RKO (cell line): ENCODE results near the gene KMT2E.
"Not testable (repeated sequence)": the region's sequence is repeated elsewhere in the genome, so short reads cannot be mapped to it uniquely, and the experiment has no call there.

Source experiments
- DNase-seq: peaks from one replicate; pipeline ENCODE4 v3.0.0-alpha.2; 2016; ENCODE audit warnings: low spot score

Gene KMT2E

DNA sequence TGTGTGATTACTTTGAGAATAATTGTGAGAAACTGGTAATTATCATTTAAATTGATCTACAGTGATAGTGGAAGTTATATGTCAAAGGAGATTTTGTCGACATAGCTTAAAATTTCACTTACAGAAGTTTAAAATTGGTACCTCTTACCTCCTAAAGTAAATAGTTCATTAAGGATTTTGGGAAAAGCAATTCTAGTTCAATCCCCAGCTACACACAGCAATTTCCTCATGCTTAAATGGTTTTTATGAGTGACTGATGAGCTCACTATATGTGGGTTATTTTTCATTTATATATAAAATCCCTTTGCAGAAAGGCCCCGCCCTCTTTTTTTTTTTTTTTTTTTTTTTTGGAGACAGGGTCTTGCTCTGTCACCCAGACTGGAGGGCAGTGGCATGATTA, 12.7 kb downstream of the KMT2E start:
- no peak for DNase-seq

DNA sequence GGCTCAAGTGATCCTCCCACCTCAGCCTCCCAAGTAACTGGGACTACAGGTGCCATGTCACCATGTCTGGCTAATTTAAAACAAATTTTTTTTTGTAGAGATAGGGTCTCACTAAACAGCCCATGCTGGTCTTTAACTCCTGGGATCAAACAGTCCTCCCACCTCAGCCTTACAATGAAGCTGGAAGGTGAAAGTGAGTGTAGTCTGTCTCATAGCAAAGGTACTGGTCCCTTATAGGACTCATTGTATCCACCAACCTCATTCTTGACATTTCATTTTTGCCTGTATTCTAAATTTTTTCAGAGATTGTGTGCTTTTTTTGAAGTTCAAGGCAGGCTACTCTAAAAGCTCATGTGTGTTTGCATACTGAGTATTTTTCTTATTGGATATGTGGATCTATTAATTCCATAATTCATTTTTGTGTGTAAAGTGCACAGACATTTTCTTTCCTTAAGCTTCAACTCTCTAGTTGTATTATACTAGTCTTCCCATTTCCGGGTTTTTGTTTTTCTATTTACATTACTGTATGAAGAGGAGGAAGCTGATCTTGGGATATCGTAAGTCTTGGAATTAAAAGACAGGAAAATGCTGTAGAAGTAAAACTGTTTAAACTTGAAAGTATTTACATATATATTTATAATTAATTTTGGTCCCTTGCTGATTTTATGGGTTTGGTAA, 13.3 kb downstream of the KMT2E start:
- no peak for DNase-seq

DNA sequence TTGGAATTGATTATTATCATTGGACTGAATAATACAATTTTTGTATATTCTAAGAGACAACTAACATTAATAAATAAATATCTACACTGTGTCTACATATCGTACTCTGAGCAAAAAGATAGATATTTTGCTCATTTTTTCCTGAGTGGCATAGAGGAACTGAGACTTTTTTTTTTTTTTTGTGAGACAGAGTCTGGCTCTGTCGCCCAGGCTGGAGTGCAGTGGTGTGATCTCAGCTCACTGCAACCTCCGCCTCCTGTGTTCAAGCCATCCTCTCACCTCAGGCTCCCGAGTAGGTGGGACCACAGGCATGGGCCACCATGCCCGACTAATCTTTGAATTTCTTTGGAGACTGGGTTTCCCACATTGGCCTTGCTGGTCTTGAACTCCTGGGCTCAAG, 14.0 kb downstream of the KMT2E start:
- DNase-seq, result no peak

DNA sequence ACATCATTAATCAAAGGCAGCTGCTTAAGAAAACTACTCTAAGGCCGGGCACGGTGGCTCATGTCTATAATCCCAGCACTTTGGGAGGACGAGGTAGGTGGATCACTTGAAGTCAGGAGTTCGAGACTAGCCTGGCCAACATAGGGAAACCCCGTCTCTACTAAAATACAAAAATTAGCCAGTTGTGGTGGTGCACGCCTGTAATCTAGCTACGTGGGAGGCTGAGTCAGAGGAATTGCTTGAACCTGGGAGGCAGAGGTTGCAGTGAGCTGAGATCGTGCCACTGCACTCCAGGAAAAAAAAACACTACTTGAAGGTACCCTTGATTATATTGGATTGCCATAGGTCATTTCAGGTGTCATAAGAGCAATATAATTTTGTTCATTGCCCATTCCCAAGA, 14.9 kb downstream of the KMT2E start:
- DNase-seq, result not testable (repeated sequence)

DNA sequence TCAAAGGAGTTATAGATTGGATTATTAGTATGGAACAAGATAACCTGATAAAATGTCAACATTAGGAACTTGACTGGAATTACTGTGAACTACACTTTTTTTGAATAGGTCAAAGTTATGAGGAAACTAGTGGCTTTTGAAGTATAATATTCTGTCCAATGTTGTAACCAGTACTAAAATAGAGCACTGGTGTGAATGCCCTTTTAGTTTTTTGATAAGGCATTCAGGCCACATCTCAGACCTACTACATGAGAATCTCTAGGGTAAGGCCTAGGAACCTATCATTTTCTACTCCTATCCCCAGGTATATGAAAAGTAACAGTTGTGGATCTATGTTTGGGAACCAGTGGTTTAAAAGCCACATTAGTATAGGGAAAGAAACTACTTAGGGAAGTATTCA, 16.4 kb downstream of the KMT2E start:
- no peak for DNase-seq

DNA sequence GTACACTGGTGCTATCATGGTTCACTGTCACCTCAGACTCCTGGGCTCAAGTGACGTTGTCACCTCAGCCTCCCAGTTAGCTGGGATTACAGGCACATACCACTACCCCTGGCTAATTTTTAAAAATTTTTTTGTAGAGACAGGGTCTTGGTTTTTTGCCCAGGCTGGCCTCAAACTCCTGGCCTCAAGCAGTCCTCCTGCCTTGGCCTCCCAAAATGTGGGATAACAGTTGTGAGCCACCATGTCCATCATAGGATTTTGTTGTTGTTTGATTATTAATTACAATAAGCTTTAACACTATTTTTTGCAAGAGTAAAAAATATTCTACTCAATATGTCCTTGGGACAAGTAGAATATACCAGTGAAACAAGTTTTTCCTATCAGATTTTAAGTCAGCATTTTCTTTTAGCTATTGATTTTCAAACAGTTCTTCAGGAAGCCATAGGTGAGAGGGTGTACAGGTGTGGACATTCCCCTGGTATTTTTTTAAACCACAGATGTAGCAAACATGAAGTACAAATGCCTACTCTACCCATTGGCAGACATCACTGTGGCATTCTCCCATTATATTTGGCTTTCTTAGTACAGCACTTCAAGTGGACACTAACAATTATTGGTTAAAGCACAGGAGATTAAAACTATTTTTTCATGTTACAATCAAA, 18.7 kb downstream of the KMT2E start:
- no peak for DNase-seq

DNA sequence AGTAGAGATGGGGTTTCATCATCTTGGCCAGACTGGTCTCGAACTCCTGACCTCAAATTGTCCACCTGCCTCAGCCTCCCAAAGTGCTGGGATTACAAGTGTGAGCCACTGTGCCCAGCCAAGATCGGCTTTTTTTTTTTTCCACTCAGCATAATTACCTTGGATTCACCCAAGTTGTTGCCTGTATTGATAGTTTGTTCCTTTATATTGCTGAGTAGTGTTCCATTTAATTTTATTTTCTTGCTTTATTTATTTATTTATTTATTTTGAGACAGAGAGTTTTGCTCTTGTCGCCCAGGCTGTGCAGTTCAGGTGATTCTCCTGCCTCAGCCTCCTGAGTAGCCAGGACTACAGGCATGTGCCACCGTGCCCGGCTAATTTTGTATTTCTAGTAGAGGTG, 21.3 kb downstream of the KMT2E start:
- DNase-seq, result no peak

DNA sequence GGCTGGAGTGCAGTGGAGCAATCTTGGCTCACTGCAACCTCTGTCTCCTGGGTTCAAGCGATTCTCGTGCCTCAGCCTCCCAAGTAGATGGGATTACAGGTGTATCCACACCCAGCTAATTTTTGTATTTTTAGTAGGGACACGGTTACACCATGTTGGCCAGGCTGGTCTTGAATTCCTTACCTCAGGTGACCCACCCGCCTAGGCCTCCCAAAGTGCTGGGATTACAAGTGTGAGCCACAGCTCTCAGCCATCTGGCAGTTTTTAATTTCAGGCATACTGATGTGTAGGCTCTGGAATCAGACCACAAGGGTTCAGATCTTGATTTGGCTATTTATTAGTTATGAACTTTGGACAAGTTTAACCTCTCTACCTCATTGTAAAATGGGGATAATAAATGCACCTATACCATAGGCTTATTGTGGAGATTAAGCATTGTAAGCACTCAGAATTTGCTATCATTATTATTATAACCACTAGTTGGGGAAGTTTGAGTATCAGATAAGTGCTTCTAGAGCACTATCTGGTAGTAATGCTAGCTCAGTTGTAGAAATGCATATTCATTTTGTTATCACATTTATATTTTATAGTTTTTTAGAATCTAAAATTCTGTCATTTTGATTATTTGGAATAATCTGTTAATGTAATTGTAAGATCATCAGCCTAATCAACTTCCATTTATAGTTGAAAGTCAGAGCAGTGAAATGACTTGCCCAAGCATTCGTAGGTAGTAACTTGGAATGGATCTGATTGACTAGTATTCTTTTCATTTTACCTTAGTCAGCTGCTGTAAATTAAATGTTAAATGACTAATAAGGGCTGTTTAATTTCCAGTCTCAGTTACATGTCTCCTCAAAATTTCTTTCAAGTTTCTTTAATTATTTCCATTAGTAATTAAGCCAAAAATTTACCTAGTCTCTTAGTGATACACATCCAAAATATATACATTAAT, 22.5 kb downstream of the KMT2E start:
- DNase-seq, result no peak

DNA sequence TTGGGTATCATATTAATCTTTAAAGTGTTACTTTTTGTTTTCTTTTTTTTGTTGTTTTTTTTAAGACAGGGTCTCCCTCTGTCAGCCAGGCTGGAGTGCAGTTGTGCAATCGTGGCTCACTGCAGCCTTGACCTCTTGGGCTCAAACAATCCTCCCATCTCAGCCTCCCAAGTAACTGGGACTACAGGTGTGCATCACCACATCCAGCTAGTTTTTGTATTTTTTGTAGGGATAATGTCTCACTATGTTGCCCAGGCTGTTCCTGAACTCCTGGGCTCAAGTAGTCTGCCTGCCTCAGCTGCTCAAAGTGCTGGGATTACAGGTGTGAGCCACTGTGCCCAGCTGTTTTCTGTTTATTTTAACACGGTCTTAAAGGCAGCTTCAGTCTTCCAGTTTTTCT, 23.3 kb downstream of the KMT2E start:
- DNase-seq, result no peak

DNA sequence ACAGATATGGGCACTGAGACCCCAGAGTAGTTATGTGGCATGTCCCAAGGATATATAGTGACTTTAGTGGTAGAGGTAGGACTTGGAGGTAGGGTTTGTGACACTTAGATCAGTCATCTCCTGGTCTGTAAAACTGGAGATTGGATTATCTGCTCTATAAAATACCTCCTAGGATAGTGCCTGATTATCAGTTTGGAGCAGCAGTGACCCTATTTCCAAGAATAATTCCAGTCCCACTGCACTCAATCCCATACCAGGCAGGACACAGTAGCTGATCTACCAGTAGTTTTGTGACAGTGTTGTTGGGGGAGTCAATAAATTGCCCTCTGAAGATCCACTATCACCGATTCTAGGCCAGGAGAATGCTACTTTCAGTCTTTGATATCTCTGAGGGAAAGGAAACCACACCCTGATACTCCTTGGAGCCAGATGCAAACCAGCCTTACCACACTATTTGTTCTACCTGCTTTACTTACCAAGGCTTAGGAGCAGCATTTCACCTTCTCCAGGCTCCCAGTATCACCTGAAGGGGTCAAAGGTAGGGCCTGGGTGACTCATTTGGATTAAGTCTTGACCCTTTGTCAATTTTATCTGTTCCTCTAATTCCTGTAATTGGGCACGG, 30.6 kb downstream of the KMT2E start:
- no peak for DNase-seq

DNA sequence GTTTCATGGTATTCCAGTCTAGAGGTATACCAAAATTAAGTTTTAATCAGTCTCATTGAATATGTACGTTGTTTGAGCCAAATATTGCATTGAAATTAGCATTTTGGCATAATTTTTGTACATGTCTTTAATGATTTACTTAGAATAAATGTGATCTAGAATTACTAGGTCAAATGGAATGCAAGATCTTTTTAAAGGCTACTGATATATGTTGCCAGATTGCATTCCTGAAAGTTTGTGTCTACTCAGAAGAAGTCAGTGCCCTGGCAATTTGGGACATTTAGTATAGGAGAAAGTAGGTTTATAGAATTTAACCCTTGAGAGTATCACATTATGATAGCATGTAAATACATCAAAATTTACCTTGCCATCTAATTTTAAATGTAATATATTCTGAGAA, 32.4 kb downstream of the KMT2E start:
- DNase-seq, result no peak

DNA sequence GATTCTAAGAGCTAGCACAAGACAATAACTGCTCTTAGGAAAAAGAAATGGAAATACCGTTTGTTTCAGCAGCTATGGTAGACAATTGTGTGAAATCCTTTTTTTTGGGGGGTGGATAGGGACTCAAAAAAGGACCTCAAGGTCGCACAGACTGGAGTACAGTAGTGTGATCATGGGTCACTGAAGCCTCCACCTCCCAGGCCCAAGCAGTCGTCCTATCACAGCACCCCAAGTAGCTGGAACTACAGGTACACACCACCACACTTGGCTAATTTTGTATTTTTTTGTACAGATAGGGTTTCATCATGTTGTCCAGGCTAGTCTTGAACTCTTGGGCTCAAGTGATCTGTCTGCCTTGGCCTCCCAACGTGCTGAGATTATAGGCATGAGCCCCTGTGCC, 33.9 kb downstream of the KMT2E start:
- no peak for DNase-seq

DNA sequence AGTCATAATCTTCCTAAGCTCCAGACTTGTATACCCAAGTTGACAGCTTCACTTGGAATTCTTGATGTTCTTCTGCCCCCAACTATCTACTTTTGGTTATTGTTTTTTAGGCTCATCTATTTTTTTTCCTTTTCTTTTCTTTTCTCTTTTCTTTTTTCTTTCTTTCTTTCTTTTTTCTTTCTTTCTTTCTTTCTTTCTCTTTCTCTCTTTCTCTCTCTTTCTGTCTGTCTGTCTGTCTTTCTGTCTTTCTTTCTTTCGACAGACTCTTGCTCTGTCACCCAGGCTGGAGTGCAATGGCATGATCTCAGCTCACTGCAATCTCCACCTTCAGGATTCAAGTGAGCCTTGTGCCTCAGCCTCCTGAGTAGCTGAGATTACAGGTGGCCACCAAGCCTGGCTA, 36.5 kb downstream of the KMT2E start:
- no peak for DNase-seq

DNA sequence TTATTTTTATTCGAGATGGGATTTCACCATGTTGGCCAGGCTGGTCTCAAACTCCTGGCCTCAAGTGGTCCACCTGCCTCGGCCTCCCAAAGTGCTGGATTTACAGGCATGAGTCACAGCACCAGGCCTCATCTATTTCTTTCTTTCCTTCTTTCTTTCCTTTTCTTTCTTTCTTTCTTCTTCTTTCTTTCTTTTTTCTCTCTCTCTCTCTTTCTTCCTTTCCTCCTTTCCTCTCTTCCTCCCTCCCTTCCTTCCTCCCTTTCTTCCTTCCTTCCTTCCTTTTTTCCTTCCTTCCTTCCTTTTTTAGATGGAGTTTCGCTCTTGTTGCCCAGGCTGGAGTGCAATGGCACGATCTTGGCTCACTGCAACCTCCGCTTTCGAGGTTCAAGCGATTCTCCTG, 36.9 kb downstream of the KMT2E start:
- not testable (repeated sequence) for DNase-seq

DNA sequence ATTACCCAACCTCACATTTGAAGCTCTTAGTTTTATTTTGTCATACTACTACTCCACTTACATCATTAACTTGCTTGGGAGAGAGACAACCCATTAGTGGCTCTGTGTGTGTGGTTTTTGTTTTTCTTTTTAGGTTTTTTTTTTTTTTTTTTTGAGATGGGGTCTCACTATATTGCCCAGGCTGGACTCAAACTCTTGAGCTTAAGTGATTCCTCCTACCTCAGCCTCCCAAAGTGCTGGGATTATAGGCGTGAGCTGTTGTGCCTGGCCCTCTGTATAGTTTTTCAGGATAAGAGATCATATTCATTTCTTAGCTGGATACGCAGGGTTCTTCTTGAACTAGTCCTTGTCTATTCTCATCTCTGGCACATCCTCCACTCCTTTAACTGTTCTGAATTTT, 41.1 kb downstream of the KMT2E start:
- DNase-seq, result no peak

DNA sequence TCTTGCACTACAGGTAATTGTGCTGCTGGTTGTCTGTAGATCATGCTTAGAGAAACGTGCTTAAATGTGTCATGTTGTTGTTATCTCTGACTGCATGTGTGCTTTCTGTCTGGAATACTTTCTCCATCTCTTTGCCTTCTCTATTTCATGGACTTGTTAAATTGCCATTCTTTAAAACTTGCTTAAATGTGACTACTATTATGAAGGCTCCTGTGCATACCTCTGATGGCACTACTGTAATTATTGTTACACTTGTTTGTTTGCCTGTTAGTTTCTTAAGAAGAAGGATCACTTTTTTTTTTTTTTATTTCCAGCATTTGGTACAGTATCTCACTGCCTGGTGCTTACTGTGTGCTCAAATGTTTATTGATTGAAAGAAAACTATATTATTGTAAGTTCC, 41.6 kb downstream of the KMT2E start:
- DNase-seq, result no peak

DNA sequence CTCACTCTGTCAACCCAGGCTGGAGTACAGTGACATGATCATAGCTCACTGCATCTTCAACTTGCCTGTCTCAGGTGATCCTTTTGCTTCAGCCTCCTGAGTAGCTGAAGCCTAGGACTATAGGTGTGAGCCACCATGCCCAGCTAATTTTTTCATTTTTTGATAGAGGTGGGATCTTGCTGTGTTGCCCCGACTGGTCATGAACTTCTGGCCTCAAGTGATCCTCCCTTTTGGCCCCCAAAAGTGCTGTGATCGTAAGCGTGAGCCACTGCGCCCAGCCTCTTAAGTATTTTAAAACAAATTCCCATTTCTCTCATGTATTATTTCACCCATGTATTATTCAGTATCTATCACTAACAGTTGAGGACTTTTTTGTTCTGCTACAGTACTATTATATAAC, 43.5 kb downstream of the KMT2E start:
- no peak for DNase-seq

DNA sequence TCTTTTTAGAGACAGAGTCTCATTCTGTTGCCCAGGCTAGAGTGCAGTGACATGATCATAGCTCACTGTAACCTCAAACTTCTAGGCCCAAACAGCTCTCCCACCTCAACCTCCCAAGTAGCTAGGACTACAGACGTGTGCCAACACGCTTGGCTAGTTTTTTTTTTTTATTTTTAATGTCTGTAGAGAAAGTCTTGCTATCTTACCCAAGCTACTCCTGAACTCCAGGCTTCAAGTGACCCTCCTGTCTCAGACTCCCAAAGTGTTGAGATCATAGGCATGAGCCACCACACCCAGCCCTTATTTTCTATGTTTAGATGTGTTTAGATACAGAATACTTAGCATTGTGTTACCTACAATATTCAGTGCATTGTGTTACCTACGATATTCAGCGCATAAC, 46.4 kb downstream of the KMT2E start:
- DNase-seq, result no peak

DNA sequence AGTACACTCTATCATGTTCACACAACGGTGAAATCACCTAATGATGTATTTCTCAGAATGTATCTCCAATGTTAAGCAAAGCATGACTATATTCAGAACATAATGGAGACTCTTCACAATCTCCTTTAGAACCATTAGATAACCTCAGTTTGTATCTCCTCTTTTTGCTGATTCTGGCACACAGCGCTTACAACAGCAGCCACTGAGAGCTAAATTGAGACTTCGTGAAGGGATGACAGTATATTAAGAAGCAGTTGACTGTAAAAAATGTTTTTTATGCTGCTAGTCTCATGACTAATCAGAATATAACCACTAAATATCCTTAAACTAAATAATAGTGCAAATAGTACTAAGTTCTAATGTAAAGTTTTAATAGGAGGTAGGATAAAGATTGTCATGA, 46.9 kb downstream of the KMT2E start:
- DNase-seq, result no peak

DNA sequence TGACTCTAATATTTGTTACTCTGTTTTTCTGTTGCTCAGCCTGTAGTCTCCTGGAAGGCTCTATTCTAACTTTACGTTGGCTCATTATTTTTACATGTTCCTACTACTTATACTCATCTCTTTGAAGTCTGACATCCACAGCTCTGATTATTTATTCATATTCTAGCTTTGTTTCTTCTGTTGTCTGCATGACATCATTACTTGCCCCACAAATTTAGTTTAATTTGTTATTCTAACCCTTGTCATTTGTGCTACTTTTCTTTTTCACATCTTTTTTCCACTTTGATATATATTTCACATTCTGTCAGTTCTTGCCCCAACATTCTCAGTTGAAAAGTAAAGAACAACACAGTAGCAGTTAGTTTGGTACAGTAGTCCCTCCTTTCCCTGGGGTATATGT, 51.1 kb downstream of the KMT2E start:
- no peak for DNase-seq

DNA sequence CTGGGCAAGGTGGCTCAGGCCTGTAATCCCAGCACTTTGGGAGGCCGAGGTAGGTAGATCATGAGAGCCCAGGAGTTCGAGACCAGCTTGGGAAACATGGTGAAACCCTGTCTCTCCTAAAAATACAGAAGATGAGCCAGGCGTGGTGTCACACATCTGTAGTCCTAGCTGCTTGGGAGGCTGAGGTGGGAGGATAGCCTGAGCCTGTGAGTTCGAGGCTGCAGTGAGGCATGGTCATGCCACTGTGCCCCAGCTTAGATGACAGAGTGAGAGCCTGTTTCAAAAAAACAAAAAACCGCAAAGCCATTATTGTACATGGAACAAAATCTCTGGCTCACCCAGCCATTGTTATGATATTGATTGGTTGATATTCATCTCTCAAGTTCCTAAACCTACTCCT, 53.7 kb downstream of the KMT2E start:
- no peak for DNase-seq

DNA sequence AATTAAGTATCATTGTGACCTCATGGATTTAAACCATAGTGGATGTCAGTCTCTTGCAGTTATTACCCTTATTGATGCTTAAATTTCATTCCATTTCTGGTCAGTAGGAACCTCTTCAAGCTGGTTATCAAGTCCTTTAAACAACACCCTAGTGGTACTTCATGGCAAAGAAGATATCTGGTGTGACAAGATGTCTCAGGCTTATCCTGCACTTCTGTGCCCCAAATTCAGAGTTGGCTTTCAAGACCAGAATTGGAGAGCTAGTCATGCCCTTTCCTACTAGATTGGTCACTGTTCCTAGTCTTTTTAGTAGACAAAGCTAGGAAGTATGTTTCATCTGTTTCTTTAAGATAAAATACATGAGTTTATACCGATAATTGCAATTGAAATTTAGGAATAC, 54.9 kb downstream of the KMT2E start:
- DNase-seq, result no peak

DNA sequence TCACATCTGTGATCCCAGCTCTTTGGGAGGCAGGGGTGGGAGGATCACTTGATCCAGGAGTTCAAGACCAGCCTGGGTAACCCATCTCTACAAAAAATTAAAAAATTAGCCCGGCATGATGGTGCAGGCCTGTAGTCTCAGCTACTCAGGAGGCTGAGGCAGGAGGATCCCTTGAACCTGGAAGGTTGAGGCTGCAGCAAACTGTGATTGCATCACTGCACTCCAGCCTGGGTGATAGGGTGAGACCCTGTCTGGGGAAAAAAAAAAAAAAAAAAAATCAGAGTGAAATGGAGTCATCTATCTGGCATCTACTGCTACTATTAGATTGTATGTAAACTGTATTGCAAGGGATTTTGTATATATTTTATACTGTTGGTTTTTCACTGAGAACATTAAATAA, 59.1 kb downstream of the KMT2E start:
- no peak for DNase-seq
